Measurements from ENCODE around the gene RAD9A. TPM values are rescaled to one million over a fixed set of nuclear protein-coding genes. Genes with fewer than 3 reads are reported as not detected.

RAD9A gene
- total RNA-seq, 1 experiment from 2014 or later = 6.2 TPM

DNA sequence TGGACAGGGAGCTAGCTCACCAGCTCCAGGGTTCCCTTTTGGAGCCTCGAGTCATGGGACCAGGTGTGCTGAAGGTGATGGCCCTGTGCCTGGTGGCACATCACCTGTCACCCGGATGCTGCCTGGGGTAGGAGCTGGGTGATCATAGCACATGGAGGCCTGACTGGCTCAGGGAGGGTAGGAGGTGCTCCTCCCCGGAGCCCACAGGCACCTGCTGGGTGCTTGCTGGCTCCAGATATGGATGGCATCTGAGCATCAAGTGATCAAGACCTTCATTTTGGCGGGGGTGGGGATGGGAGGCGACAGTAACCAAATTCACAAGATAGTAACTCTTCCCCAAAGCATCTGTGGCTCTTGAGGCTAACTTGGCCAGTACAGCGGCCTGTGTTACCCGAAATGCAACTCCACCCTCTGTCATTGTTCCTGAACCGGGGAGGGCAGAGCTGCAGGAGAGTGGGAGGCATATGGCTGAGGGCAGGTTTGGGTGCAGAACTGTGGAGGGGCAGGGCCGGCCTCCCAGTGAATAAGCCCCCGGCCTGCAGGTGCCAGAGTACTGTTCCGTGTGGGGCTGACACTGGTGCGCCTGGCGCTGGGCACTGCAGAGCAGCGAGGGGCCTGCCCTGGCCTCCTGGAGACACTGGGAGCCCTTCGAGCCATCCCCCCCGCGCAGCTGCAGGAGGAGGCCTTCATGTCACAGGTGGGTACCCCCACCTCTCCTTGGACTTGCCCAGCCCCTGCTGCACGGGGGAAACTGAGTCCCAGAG lies 16.8 kb downstream of the RAD9A start:
- no peak for DNase-seq (ENCODE audit: low spot score)

DNA sequence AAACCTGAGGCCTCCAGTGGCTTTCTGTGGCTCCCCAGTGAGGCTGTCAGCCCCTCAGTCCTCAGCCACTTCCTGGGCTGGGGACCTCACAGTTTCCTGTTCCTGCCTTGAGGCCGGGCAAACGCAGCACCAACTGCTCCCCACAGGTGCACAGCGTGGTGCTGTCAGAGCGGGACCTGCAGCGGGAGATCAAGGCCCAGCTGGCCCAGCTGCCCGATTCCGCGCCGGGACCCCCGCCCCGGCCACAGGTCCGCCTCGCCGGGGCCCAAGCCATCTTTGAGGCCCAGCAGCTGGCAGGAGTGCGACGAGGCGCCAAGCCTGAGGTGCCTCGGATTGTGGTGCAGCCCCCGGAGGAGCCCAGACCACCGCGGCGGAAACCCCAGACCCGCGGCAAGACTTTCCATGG lies 17.5 kb downstream of the RAD9A start:
- no peak for DNase-seq (ENCODE audit: low spot score)

DNA sequence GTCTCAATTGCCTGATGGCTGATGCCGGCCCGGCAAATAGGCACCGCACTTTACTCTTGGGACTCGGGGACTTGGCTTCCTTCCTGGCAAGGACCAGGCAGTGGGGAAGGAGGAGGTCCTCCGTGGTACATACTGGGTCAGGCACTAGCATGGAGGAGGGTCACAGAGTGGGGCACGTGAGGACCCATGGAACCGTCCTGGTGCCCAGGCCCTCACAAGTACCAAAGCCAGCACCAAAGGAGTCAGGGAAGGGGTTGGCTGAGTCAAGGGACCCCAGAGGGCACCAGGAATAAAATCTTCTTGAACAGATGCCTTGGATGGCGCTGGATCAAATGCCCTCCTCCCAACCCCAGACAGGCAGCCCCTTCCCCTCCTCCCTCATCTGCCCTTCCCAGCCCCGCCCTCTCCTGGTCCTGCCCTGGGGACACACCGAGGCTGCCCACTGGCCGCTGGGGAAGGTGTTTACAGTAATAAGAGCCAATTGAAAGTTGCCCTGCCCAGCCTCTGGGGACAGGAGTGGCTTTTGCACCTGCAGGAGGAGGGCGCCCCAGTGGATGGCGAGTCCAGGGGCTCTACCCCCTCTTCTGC lies 18.1 kb downstream of the RAD9A start:
- no peak for DNase-seq (ENCODE audit: low spot score)

DNA sequence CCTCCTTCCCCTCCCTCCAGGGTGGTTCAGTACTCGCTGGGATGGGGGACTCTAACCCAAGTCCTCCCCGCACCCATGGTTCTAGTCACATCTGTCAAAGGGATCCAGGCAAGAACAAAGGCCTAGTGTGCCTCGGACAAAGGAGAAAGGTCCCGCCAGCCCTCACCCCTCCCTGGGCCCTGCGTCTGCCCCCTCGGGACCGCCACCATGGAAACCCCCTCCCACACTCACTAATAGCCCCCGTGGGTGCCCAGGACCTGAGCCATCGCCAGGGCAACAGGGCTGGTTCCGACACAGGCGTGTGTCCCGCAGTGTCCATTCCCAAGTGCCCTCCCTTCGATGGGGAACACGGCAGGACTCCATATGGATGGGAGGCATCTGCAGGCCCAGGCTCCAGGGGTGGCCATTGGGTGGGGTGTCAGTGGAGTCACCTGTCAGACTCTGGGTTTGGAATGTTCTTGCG lies 18.6 kb downstream of the RAD9A start:
- no peak for DNase-seq (ENCODE audit: low spot score)

DNA sequence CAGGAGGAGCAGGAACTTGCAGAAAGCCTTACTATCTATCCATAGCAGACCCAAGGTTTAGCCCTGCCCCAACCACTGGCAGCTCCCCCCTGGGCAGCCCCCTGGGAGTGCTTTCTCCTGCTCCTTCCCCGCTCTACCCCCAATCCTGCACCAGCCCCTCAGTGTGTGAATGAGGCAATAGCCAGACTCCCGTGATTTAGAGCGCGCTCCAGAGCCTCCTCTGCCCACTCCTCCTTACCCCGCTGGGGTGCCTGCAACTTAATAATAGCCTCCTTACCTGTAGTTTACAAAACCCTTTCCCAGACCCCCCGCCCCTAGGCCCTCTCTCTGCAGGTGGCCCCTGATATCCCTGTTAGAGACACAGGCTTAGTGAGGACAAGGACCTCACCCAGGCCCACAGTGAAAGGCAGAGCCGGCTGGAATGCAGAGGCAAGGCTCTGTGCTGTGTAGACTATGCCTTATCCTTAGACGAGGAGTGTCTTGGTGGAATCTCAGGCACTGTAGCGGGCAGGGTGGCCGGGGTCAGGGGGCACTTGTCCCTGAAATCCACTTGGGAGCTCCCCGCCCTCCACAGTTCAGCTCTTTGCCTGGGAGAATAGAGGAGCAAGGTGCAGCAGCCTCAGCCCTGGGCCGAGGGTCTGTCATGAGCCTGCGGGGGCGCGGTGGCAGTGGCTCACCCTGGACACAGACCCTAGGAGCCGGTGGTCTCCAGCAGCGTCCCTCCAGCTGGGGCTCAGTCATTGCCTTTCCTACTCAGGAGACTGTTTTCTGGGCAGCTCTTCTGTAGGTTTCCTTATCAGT lies 19.4 kb downstream of the RAD9A start:
- DNase-seq (ENCODE audit: low spot score) = no peak

DNA sequence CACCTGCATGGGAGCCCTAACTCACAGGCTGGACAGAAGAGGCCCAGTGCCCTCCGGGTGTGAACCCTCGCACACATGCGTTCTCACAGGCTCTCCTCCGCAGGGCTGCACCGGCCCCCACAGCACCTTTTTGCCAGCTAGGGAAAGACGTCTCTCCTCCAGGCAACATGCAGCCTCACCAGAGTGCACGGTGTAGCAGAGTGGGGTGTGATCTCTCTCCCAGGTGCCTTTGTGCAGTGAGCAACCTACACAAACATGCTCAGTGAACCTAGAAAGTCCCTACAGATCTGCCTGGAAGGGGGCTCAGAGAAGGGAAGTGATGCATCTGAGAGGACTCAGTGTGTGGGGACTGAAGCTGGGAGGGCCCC lies 20.0 kb downstream of the RAD9A start:
- no peak for DNase-seq (ENCODE audit: low spot score)

DNA sequence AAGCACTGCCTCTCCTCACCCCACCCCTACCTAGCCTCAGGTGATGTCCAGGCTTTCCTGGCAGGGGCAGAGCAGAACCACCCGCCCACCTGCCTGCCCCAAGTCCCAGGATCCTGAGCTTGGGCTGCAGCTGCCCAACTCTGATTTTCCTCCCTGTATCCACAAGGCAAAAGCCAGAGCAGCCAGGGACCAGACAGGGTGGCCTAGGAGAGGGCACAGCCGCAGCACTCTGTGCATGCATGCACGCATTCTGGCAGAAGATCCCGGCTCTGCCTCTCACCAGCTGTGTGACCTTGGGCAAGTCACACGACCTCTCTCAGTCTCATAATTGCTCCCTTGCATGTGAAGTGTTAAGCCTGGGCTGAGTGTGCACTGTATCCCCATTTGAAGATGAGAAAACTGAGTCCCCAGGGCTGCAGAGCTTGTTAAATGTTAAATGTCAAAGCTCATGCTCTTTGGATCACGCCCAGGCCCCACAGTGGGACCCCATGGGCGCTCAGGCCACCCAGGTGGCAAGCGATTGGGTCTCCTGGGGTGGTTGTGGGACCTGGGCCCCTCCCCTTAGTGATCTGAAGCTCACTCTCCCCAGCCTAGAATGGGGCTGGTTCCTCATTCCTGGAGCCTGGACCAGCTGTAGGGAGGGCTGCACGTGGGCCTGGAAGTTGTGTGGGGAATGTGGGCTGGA lies 20.9 kb downstream of the RAD9A start:
- no peak for DNase-seq (ENCODE audit: low spot score)

DNA sequence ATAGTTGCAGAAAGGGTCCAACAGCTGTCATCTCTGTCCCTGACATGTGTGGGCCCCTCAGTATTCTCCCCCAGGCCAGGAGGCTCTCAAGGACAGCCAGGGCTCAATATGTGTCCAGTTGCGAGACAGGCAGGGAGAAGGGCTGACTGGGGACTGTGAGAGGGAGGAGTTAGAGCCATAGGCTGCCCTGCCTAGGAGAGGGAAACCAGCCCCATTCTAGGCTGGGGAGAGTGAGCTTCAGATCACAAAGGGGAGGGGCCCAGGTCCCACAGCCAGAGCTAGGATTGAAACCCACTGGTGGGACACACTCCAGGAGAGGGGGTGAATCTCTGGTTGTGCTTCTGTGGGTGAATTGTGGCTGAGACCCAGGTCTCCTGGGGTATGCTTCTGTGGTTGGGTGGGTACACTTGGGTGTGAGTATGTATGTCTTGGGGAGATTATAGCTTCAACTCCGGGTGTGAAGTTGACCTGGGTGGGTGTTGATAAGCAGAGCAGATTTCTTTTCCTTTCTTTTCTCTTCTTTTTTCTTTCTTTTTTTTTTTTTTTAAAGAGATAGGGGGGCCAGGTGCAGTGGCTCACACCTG lies 21.6 kb downstream of the RAD9A start:
- DNase-seq (ENCODE audit: low spot score) = no peak

DNA sequence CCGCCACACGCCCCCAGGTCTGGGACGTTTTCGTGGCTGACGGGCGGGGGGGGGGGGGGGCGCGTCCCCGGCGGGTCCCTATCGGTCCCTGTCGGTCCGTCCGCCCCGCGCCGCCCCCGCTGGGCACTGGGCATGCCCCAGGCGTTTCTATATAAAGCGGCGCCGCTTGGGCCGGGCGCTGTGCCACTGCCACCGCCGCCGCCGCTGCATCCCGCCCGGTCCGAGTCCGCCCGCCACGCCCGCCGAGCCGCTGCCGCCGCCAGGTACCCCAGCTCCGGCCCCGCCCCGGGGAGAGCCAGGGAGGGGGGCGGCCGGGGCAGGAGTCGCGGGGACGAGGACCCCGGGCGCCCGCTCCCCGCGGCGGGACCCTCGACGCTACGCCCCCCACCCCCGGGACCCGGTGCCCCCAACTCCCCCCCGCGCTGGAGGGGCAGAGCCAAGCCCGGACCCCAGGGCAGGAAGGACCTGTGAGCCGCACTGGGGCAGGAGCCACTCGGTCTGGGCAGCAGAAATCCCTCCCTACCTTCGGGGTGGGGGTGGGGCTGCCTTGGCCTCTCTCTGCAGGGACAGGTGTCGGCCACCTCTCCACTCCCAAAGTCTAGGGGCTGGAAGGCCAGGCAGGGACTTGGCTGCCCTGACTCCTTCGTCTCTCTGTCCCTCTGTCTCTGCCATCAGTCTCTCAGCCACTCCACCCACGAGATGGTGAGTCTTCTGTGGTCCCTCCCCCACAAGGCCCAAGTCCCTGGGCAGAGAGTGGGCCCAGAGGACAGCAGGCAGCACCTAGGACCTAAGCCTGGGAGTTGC lies 23.9 kb downstream of the RAD9A start, which contains the start of gene CARNS1:
TSS of gene CARNS1 (plus strand) at position 178 of the 804 bp plus-strand sequence. CDS start at position 700, 522 bp downstream.
- DNase-seq (ENCODE audit: low spot score) = no peak

DNA sequence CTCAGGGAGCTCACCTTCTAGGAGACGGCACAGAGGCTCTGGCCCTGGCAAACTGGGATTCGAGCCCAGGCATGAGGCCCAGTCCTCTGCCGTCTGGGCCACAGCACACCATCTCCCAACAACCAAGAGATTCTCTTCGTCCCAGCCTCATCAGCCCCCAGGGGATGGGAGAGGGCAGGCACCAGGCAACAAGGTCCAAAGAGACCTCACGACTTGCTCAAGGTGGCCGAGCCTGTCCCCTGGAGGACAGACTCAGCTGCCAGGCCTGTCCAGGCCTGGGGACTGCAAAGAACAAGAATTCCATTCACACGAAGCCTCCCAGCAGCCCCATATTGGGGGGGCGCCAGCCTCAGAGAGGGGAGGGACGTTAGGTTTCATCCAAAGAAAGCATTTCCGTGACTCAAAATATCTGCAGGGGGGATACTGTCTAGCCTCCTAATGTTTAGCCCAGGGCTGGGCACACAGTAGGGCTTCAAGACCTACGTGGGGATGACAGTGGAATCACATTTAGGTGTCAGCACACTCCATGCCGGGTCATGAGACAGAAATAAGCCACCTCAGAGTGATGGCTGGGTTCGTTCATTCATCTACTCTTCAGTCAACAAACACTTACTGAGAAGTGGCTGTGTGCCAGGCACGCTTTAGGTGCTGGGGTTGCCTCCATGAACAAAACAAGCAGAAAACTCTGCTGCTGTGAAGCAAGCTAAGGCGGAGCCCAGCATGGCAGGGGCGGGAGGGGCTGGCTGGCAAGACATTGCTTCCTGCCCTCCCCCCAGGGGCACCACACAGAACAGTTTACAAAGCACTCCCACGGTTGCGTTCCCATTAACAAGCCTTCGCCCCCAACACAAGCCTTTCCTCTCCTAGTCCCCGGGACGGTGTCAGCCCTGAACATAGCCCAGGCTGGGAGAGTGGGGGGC lies 24.9 kb downstream of the RAD9A start:
- DNase-seq (ENCODE audit: low spot score) = peak; percentile 42

DNA sequence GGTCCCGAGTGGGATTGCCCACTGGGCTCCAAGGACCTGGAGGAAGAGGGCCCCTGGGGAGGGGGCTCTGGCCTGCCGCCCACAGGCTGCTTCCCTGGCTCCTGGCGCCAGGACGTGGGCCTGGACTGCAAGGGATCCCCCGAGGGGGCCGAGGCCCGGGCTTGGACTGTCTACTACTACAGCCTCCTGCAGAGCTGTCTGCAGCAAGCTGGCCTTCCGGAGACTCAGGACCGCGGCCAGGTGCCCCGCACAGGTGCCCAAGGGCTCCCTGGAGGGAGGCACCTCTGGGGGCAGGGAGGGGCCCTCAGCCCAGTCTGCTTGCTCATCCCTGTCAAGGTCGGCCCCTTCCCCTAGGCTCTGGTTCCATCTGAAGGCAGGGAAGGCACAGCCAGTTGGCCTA lies 25.6 kb downstream of the RAD9A start:
- DNase-seq (ENCODE audit: low spot score) = no peak

DNA sequence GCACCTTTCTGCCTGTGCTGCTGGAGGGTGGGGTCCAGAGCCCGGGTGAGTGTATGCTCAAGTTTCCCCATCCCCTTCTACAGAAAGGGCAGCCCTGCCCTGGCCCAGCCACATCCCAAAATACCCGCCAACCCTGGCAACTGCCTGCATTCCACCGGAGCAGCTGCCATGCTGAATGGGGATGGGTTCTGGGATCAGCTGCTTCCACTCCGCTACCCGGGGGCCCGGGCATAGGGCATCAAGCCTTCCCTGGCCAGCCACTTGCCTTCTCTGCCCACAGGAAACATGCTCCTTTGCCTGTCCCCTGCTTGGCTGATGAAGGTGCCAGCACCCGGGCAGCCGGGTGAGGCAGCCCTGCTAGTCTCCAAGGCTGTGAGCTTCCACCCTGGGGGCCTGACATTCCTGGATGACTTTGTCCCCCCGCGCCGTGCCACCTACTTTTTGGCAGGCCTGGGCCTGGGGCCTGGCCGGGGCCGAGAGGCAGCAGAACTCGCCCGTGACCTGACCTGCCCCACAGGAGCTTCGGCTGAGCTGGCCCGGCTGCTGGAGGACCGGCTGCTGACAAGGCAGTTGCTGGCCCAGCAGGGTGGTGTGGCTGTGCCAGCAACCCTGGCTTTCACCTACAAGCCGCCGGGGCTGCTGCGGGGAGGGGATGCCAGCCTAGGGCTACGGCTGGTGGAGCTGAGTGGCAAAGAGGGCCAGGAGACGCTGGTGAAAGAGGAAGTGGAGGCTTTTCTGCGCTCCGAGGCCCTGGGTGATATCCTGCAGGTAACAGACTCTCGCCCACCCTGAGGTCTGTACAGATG lies 26.9 kb downstream of the RAD9A start:
- DNase-seq (ENCODE audit: low spot score) = no peak

DNA sequence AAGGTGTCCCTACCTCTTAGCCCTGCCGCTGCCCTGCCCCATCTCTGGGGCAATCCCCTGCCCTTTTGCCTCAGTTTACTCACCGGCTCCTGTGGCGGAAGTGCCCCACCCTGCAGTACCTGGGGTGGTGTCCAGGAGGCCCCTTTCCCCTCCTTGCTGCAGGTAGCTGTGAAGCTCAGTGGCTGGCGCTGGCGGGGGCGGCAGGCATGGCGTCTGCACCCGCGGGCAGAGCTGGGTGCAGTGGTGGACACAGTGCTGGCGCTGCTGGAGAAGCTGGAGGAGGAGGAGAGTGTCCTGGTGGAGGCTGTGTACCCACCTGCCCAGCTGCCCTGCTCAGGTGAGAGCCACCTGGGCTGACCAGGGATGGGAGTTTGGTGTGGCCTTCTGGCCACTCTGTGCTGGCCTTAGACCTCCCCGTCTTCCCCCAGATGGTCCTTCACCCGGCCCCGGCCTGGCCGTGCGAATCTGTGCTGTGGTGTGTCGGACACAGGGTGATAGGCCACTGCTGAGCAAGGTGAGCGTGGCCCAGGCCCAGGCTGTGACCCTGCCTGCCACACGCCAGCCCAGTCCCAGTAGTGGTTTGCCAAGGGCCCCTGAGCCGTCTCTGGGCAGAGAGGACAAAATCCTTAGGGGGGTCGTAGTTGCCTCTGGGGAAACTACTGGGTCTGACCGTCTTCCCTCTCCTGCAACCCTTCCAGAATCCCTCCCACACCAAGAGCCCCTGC lies 27.7 kb downstream of the RAD9A start:
- DNase-seq (ENCODE audit: low spot score) = no peak

DNA sequence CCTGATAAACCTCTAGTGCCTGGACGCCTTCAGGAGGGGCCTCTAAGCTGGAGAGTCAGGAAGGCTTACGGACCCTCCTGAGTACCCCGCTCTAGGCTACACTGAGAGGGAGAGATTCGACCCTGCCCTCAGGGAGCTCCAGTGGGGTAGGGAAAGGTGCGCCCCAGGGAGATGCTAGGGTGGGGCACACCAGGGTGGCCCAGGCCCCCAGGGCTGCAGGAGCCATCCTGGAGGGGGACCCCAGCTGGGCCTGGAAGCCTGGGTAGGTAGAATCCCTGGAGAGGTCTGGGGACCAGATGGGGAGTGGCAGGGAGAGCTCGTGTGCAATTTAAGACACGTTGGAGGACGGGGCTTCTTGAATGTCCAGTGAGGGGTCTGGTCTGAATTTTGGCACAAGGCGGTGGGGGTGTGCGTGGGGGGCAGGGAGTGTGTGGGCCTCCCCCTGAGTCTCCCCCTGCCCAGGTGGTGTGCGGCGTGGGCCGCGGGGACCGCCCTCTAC lies 28.4 kb downstream of the RAD9A start:
- no peak for DNase-seq (ENCODE audit: low spot score)

DNA sequence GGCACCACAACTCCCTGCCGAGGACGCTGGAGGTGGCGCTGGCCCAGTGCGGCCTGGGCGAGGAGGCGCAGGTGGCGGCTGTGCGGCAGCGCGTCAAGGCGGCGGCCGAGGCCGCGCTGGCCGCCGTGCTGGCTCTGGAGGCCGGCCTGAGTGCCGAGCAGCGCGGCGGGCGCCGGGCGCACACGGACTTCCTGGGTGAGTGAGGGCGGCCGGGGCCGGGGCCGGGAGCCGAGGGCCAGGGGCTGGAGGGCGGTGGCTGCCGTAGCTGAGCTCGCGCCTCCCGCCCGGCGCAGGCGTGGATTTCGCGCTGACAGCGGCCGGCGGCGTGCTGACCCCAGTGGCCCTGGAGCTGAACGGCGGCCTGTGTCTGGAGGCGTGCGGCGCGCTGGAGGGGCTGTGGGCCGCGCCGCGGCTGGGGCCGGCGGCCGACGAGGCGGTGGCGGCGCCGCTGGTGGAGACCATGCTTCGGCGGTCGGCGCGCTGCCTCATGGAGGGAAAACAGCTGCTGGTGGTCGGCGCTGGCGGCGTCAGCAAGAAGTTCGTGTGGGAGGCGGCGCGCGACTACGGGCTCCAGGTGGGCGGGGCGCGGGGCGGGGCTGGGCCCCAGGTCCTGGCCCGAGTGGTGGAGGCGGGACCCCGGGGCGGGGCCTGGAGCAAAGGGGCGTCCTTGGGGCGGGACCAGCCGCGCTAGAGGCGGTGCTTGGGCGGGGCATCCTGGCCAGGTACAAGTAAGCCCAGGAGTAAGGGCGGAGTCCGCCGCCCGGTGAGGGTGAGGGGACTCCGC lies 29.1 kb downstream of the RAD9A start:
- DNase-seq (ENCODE audit: low spot score) = peak; percentile 67

DNA sequence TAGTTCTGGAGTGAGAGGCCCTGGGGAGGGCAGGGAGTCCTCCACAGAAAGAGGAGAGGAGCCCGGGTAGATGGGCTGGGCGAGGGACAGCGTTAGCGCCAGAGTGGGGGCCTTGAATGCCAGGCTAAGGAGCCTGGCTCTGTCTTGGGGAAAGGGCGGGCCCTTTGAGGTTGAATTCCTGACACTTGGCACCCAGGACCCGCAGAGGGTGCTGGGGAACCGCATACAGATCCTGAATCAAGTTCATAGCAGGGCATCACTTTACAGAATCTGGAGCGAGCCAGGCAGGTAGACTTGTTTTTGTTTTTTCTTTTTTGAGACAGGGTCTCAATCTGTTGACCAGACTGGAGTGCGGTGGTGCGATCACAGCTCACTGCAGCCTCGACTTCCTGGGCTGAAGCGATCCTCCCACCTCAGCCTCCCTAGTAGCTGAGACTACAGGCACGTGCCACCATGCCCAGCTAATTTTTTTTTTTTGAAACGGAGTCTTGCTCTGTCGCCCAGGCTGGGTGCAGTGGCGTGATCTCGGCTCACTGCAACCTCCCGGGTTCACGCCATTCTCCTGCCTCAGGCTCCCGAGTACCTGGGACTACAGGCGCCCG lies 29.7 kb downstream of the RAD9A start:
- no peak for DNase-seq (ENCODE audit: low spot score)

DNA sequence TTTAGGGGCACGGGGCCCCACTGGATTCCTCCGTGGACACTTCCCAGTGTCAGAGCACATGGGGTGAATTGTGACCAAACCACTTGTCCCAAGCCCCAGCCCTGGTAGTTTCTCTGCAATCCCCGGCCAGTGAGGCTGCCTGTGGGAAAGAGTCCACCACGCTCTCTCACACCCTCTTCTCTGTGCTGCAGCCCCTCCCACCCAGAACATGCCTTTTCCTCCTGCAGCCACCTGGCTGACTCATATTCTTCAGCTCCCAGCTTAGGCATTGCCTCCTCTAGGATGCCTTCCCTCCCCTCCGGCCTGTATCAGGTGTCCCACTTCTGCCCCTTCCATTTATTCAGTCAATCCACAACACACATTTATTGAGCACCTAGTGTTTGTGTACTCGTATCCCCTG lies 31.1 kb downstream of the RAD9A start:
- no peak for DNase-seq (ENCODE audit: low spot score)

All from A172 (cell line).